K562 (cell line): Measurements from ENCODE around the gene ARSA. TPM values are rescaled to one million over a fixed set of nuclear protein-coding genes. Genes with fewer than 3 reads are reported as not detected.
"Not testable (repeated sequence)": the region's sequence is repeated elsewhere in the genome, so short reads cannot be mapped to it uniquely, and the experiment has no call there.

Experiments
- ATAC-seq: fragments of 200-7000 bp; cut with Tn5 transposase; 3 replicates; pipeline ENCODE4 v1.9.1; 2020; ENCODE audit warnings: moderate library complexity
- BruUV-seq: library from RNA; stranded (reverse); fragments of 400-500 nt; replicated peaks from 2 replicates; lab custom pipeline; 2021; lab: Mats Ljungman, UMichigan
- CTCF ChIA-PET: fragments of 300-600 bp; formaldehyde crosslinking; extraction: SDS; loops from one replicate; lab custom pipeline; 2021; ENCODE audit warnings: low intra/inter-chr PET ratio; lab: Yijun Ruan, JAX
- POLR2A ChIA-PET: fragments of 300-600, 350-650 bp; sonication (Branson Sonifier 250); formaldehyde crosslinking; extraction: SDS; loops from one replicate; lab custom pipeline; 2021; ENCODE audit warnings: antibody characterized with exemption, inconsistent platforms; lab: Yijun Ruan, JAX
- DNase-seq, 4 experiments: peaks; one replicate each; pipeline versions ENCODE4 v3.0.0 to v3.0.0-alpha.2; 2011 to 2018; ENCODE audit warnings: low spot score in 3 of 4, mixed read lengths in 3 of 4; ENCODE audit errors: extremely low read depth in 1 of 4
- FAIRE-seq: peaks from 2 replicates; lab custom pipeline; 2011; peaks lifted over from hg19 to GRCh38; lab: Jason Lieb, UNC
- H2AFZ ChIP-seq: 2 replicates; pipeline ENCODE4 v1.6.0; 2011; ENCODE audit warnings: low read depth, low read length, control low read depth, inconsistent platforms
- H3K27ac ChIP-seq: fragments of 200-600 bp; 3 replicates; pipeline ENCODE4 v1.8.0; 2011; ENCODE audit warnings: low read depth, mild to moderate bottlenecking, control low read depth, inconsistent platforms, low read length, moderate library complexity, mixed read lengths; ENCODE audit errors: extremely low read depth
- H3K27me3 ChIP-seq, 2 experiments: fragments of 300-600 bp in 1 of 2; 2 replicates in 1 of 2; 3 replicates in 1 of 2; pipeline versions ENCODE4 v1.6.0 to v1.8.0; 2011; ENCODE audit warnings: inconsistent platforms in 2 of 2, low read length in 2 of 2, mild to moderate bottlenecking in 1 of 2, mixed read lengths in 1 of 2, moderate library complexity in 1 of 2; ENCODE audit not compliant: control insufficient read depth in 2 of 2, insufficient read depth in 2 of 2
- H3K36me3 ChIP-seq: fragments of 300-600 bp; 3 replicates; pipeline ENCODE4 v1.8.0; 2011; ENCODE audit warnings: mild to moderate bottlenecking, low read length, inconsistent platforms; ENCODE audit not compliant: control insufficient read depth, insufficient read depth
- H3K4me1 ChIP-seq, 2 experiments: fragments of 200-600 bp in 1 of 2; replicated peaks in 1 of 2; 2 replicates in 1 of 2; 3 replicates in 1 of 2; pipeline versions ENCODE4 v1.5.1 to v1.8.0; 2011; ENCODE audit warnings: inconsistent platforms in 2 of 2, low read length in 2 of 2, mild to moderate bottlenecking in 1 of 2, mixed read lengths in 1 of 2, moderate library complexity in 1 of 2; ENCODE audit not compliant: control insufficient read depth in 2 of 2, insufficient read depth in 2 of 2
- H3K4me2 ChIP-seq: 2 replicates; pipeline ENCODE4 v1.6.1; 2011; ENCODE audit warnings: low read length, control low read depth, inconsistent platforms, mixed read lengths; ENCODE audit not compliant: insufficient read depth
- H3K4me3 ChIP-seq: fragments of 200-600 bp; sonication (generic), shearing (Covaris generic); 2 replicates; pipeline ENCODE4 v1.5.1; 2016; ENCODE audit warnings: control low read depth, inconsistent platforms
- H3K79me2 ChIP-seq: fragments of 200-600 bp; 3 replicates; pipeline ENCODE4 v1.8.0; 2011; ENCODE audit warnings: low read length, inconsistent platforms; ENCODE audit not compliant: control insufficient read depth, insufficient read depth
- H3K9ac ChIP-seq, 2 experiments: 2 replicates each; pipeline versions ENCODE4 v1.6.0 to v1.6.1; 2011; ENCODE audit warnings: low read depth in 2 of 2, low read length in 2 of 2, control low read depth in 1 of 2, inconsistent platforms in 1 of 2, mild to moderate bottlenecking in 1 of 2, mixed read lengths in 1 of 2; ENCODE audit not compliant: insufficient read depth in 1 of 2
- H3K9me1 ChIP-seq: one replicate; pipeline ENCODE4 v1.6.0; 2011; ENCODE audit warnings: inconsistent platforms, mild to moderate bottlenecking, low read length, moderate library complexity; ENCODE audit not compliant: control insufficient read depth, insufficient read depth
- H3K9me3 ChIP-seq: replicated peaks from 2 replicates; pipeline ENCODE4 v1.5.1; 2011; ENCODE audit warnings: low read depth, low read length, inconsistent platforms; ENCODE audit not compliant: control insufficient read depth, insufficient read depth
- H4K20me1 ChIP-seq: replicated peaks from 2 replicates; pipeline ENCODE4 v1.6.1; 2011; ENCODE audit warnings: low read length, inconsistent platforms, mixed read lengths; ENCODE audit not compliant: control insufficient read depth, insufficient read depth
- PHF8 ChIP-seq: fragments of 200-600 bp; sonication (generic); IDR thresholded peaks from 2 replicates; pipeline ENCODE4 v1.6.1; 2012; ENCODE audit warnings: mixed run types, mild to moderate bottlenecking, inconsistent platforms, low read length, moderate library complexity, borderline replicate concordance
- TCF7 ChIP-seq: sonication (generic); IDR thresholded peaks from 2 replicates; pipeline ENCODE4 v1.6.1; 2016; ENCODE audit warnings: antibody characterized with exemption, borderline replicate concordance
- WGBS: fragments of 100-300 bp; shearing (Covaris generic); methylation state at CpG from one replicate; pipeline ENCODE4 v1.1.6; 2016; ENCODE audit warnings: low coverage, mixed read lengths; ENCODE audit not compliant: insufficient coverage; ENCODE audit errors: missing lambda C conversion rate; 5-methylcytosine and 5-hydroxymethylcytosine counted together
- in situ Hi-C: fragments of 300-500 bp; cut with MboI; formaldehyde crosslinking; loops from 4 replicates; pipeline ENCODE4 v1.15.0; 2018; ENCODE audit warnings: inconsistent platforms, mixed read lengths
- intact Hi-C: fragments of 100-400 bp; cut with micrococcal nuclease; formaldehyde crosslinking; loops from 2 replicates; pipeline ENCODE4 v1.14.2; 2022
- polyA plus RNA-seq, 8 experiments: library from polyadenylated mRNA; depleted of rRNA in 4 of 8; stranded (reverse) in 5 of 8; unstranded in 3 of 8; fragments of >200 nt; fragmentation: Nextera tagmentation in 2 of 8; fragmentation: Illumina TruSeq in 1 of 8; extraction: Ambion mirVana in 2 of 8; extraction: Trizol in 1 of 8; gene quantifications; 2 replicates each; pipeline versions ENCODE4 v1.2.1 to v1.2.3, GENCODE V29; 2011 to 2014; ENCODE audit warnings: inconsistent platforms in 1 of 8, missing spikeins in 1 of 8
- total RNA-seq, 7 experiments: library from RNA; depleted of rRNA in 6 of 7; stranded (reverse); fragments of >200 nt in 6 of 7; fragmentation: Illumina TruSeq in 2 of 7; extraction: Trizol in 2 of 7; gene quantifications; 2 replicates each; pipeline versions ENCODE4 v1.2.1 to v1.2.3, GENCODE V29; 2011 to 2021; ENCODE audit warnings: low replicate concordance in 1 of 7

Gene ARSA
- total and polyA plus RNA-seq, 9 of the 15 experiments (the other 6 are each of a cell fraction or from before 2014, with no cell fraction given) = 0.32 to 10.9 (median 1.8) TPM; not detected in 1

DNA sequence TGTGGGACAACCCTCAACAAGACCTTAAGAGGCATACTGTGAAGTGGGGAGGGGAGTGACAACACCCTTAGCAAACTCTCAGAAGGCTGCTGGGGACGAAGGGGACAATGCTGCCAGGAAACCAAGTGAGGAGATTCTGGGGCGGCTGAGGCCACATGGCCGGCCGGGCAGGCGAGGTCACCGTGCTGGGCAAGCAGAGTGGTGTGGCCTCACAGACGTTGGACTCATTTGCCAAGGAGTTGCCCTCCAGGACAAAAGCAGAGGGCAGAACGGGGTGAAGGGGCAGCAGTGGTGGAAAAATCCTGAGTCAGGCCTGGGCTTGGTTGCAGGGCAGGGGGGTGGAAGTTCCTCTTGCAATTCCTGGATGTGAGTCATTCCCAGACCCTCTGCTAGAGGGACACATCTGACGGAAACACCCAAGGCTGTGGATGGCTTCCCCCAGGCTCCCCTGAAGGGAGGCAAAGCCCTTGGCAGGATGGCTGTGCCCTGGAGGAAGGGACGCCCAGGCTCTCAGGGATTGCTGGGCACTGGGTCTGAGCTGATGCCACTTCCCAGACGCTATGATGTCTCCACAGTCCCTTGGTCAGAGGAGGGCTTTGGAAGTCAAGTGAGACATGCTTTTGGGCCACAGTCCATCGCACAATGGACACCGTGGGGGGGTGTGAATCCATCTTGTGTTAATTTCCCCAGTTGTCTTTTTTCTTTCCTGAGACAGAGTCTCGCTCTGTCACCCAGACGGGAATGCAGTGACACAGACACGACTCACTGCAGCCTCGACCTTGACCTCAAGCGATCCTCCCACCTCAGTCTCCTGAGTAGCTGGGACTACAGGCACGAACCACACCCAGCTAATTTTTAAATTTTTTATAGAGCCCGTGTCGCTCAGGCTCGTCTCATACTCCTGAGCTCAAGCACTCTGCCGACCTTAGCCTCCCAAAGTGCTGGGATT lies 28.4 kb upstream of the ARSA start:
- CTCF ChIA-PET = no interaction called here
- Histone ChIP-seq H4K20me1 (no peaks in the 10 kb centered on the region), H3K4me3 (no peak overlapping the region), H2AFZ (no peak overlapping the region), H3K27ac (no peak overlapping the region), H3K9me1 (no peaks in the 10 kb centered on the region), H3K79me2 (no peaks in the 10 kb centered on the region), H3K4me1 (no peaks in the 10 kb centered on the region), H3K9me3 (no peaks in the 10 kb centered on the region), H3K4me2 (no peak overlapping the region), H3K27me3 (peaks cover 20 to 42% of the 10 kb centered on the region in 2 experiments; a peak in 4 of 5 replicates), H3K9ac (0 out of 4 replicates have a peak overlapping the region, but pooled peaks of 1 of the 2 experiments have one; percentile 7), H3K36me3 (no peaks in the 10 kb centered on the region)
- in situ Hi-C loops (no loop called here), intact Hi-C loops (no loop called here)
- BruUV-seq = no TSS peak
- TF ChIP-seq TCF7 (no peak), PHF8 (no peak)
- POLR2A ChIA-PET = interaction anchor here (0.6 kb wide), 1 partner anchor 739 kb away, joined by 3 read pairs; no protein-coding TSS in a partner anchor
- no peak for DNase-seq
- no peak for ATAC-seq
- no peak for FAIRE-seq
- under 1% methylated on average over 16 of the region's 23 CpGs for WGBS

DNA sequence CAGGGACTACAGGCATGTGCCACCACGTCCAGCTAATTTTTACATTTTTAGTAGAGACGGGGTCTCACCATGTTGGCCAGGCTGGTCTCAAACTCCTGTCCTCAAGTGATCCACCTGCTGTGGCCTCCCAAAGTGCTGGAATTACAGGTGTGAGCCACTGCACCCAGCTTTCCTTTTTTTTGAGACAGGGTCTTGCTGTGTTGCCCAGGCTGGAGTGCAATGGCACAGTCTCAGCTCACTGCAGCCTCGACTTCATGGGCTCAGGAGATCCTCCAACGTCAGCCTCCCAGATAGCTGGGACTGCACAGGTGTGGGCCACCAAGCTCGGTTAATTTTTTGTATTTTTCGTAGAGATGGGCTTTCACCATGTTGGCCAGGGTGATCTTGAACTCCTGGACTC lies 26.7 kb upstream of the ARSA start:
- POLR2A ChIA-PET = interaction anchor here (0.6 to 0.9 kb wide), 2 partner anchors 12 to 138 kb away, joined by 3 read pairs; no protein-coding TSS in a partner anchor

More for the DNA sequence above, 26.7 kb upstream of the ARSA start:
- H3K79me2 ChIP-seq, H3K4me1 ChIP-seq, DNase-seq, H2AFZ ChIP-seq, intact Hi-C loops, FAIRE-seq, H3K36me3 ChIP-seq, BruUV-seq, H3K9me3 ChIP-seq, ATAC-seq, H3K4me3 ChIP-seq, H3K9me1 ChIP-seq, H4K20me1 ChIP-seq, H3K27ac ChIP-seq, in situ Hi-C loops, H3K9ac ChIP-seq, H3K4me2 ChIP-seq: not testable (repeated sequence)
- CTCF ChIA-PET = interaction anchor here (0.6 kb wide), 1 partner anchor 71 kb away, joined by 3 read pairs; no protein-coding TSS in a partner anchor
- 0% methylated on average over 6 of the region's 6 CpGs for WGBS
- H3K27me3 ChIP-seq = peaks cover 20 to 42% of the 10 kb centered on the region in 2 experiments; a peak in 4 of 5 replicates
